GM10248 (cell line): ENCODE measurements around the gene HBQ1.
"Not testable (repeated sequence)": the region's sequence is repeated elsewhere in the genome, so short reads cannot be mapped to it uniquely, and the experiment has no call there.

Source experiments
- CTCF ChIA-PET: fragments of 300-600 bp; sonication (Branson Sonifier 250); formaldehyde crosslinking; extraction: SDS; loops from one replicate; lab custom pipeline; 2021; ENCODE audit warnings: antibody characterized with exemption; lab: Yijun Ruan, JAX
- POLR2A ChIA-PET: fragments of 350-650 bp; sonication (Branson Sonifier 250); formaldehyde crosslinking; extraction: SDS; loops from one replicate; lab custom pipeline; 2020; ENCODE audit warnings: antibody characterized with exemption; lab: Yijun Ruan, JAX
- DNase-seq: peaks from one replicate; pipeline ENCODE4 v3.0.0; 2012; ENCODE audit errors: extremely low spot score
- CTCF ChIP-seq: IDR thresholded peaks from 2 replicates; pipeline ENCODE4 v1.5.1; 2012; ENCODE audit warnings: mild to moderate bottlenecking, low read depth; ENCODE audit errors: extremely low read depth, missing control alignments, control extremely low read depth

HBQ1 gene

GRCh38 chr16:220021-220420 lies 39.8 kb downstream of the HBQ1 start:
- TF ChIP-seq CTCF, result no peak
- ChIA-PET POLR2A (no interaction called here), CTCF (interaction anchor here (1.6 to 1.7 kb wide), 3 partner anchors 8 to 124 kb away, joined by 4 to 6 read pairs (median 5); no protein-coding TSS in a partner anchor)
- no peak for DNase-seq

- ChIA-PET POLR2A (no interaction called here), CTCF (interaction anchor here (1.0 to 1.6 kb wide), 9 partner anchors 9 to 133 kb away, joined by 3 to 5 read pairs (median 4); partner anchors contain the start of gene AXIN1)
- no peak for TF ChIP-seq CTCF
- no peak for DNase-seq
Observed at GRCh38 chr16:228151-228851, 48.0 kb downstream of the HBQ1 start.

- ChIA-PET CTCF (interaction anchor here (1.0 to 1.6 kb wide), 7 partner anchors 11 to 132 kb away, joined by 3 to 5 read pairs (median 4); partner anchors contain the start of gene AXIN1), POLR2A (no interaction called here)
- TF ChIP-seq CTCF, result no peak
- peak; percentile 92 for DNase-seq
Observed at GRCh38 chr16:228852-229730, 48.8 kb downstream of the HBQ1 start, which contains the start of gene LUC7L. TSS of gene LUC7L (minus strand) at chr16:229449. CDS start at chr16:229339, 110 bp downstream.

- ChIA-PET CTCF (interaction anchor here (1.0 to 1.6 kb wide), 3 partner anchors 10 to 123 kb away, joined by 3 to 4 read pairs (median 4); partner anchors contain the start of gene AXIN1), POLR2A (no interaction called here)
- DNase-seq, result no peak
- TF ChIP-seq CTCF, result no peak
Observed at GRCh38 chr16:229731-230281, 49.5 kb downstream of the HBQ1 start.

GRCh38 chr16:230351-230750 lies 50.1 kb downstream of the HBQ1 start:
- POLR2A ChIA-PET, CTCF ChIA-PET, DNase-seq: not testable (repeated sequence)
